ENCODE measurements around the gene HS6ST2. TPM values are rescaled to one million over a fixed set of nuclear protein-coding genes. Genes with fewer than 3 reads are reported as not detected.

The HS6ST2 gene
- total RNA-seq, 1 donor from 2014 or later, result 6.2 TPM

- Mint-ChIP-seq H3K9me3 (ENCODE audit: unreplicated experiment) (no peaks in the 10 kb centered on the region), H3K27ac (ENCODE audit: unreplicated experiment) (no peak overlapping the region), H3K27me3 (ENCODE audit: unreplicated experiment) (no peaks in the 10 kb centered on the region), H3K4me1 (ENCODE audit: unreplicated experiment) (peaks cover 2% of the 10 kb centered on the region), H3K36me3 (ENCODE audit: unreplicated experiment) (no peaks in the 10 kb centered on the region), H3K4me3 (ENCODE audit: unreplicated experiment) (no peak overlapping the region)
- no peak for DNase-seq (ENCODE audit: extremely low spot score, unreplicated experiment)
- TF ChIP-seq, protein P1, sequence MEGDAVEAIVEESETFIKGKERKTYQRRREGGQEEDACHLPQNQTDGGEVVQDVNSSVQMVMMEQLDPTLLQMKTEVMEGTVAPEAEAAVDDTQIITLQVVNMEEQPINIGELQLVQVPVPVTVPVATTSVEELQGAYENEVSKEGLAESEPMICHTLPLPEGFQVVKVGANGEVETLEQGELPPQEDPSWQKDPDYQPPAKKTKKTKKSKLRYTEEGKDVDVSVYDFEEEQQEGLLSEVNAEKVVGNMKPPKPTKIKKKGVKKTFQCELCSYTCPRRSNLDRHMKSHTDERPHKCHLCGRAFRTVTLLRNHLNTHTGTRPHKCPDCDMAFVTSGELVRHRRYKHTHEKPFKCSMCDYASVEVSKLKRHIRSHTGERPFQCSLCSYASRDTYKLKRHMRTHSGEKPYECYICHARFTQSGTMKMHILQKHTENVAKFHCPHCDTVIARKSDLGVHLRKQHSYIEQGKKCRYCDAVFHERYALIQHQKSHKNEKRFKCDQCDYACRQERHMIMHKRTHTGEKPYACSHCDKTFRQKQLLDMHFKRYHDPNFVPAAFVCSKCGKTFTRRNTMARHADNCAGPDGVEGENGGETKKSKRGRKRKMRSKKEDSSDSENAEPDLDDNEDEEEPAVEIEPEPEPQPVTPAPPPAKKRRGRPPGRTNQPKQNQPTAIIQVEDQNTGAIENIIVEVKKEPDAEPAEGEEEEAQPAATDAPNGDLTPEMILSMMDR (IDR thresholded peaks at IDR 0.05), result no peak
Observed at GRCh38 chrX:132668178-132668577, 290.3 kb downstream of the HS6ST2 start.

GRCh38 chrX:132665676-132666075 lies 292.8 kb downstream of the HS6ST2 start:
- H3K4me1 Mint-ChIP-seq (ENCODE audit: unreplicated experiment), result peaks cover 2% of the 10 kb centered on the region
- TF ChIP-seq, protein P1 (IDR thresholded peaks at IDR 0.05), result no peak
- H3K36me3 Mint-ChIP-seq (ENCODE audit: unreplicated experiment), result no peaks in the 10 kb centered on the region
- DNase-seq (ENCODE audit: extremely low spot score, unreplicated experiment), result no peak
- H3K27me3 Mint-ChIP-seq (ENCODE audit: unreplicated experiment), result no peaks in the 10 kb centered on the region
- no peak overlapping the region for H3K27ac Mint-ChIP-seq (ENCODE audit: unreplicated experiment)
- no peaks in the 10 kb centered on the region for H3K9me3 Mint-ChIP-seq (ENCODE audit: unreplicated experiment)
- H3K4me3 Mint-ChIP-seq (ENCODE audit: unreplicated experiment), result no peak overlapping the region

GRCh38 chrX:132664273-132664672 lies 294.2 kb downstream of the HS6ST2 start:
- H3K4me3 Mint-ChIP-seq (ENCODE audit: unreplicated experiment), result no peak overlapping the region
- no peaks in the 10 kb centered on the region for H3K36me3 Mint-ChIP-seq (ENCODE audit: unreplicated experiment)
- no peak for DNase-seq (ENCODE audit: extremely low spot score, unreplicated experiment)
- H3K27me3 Mint-ChIP-seq (ENCODE audit: unreplicated experiment), result no peaks in the 10 kb centered on the region
- H3K9me3 Mint-ChIP-seq (ENCODE audit: unreplicated experiment), result no peaks in the 10 kb centered on the region
- peaks cover 2% of the 10 kb centered on the region for H3K4me1 Mint-ChIP-seq (ENCODE audit: unreplicated experiment)
- H3K27ac Mint-ChIP-seq (ENCODE audit: unreplicated experiment), result no peak overlapping the region
- TF ChIP-seq, protein P1 (IDR thresholded peaks at IDR 0.05), result no peak

- no peaks in the 10 kb centered on the region for H3K36me3 Mint-ChIP-seq (ENCODE audit: unreplicated experiment)
- TF ChIP-seq, protein P1 (IDR thresholded peaks at IDR 0.05), result no peak
Observed at GRCh38 chrX:132662844-132663243, 295.6 kb downstream of the HS6ST2 start.

DNA sequence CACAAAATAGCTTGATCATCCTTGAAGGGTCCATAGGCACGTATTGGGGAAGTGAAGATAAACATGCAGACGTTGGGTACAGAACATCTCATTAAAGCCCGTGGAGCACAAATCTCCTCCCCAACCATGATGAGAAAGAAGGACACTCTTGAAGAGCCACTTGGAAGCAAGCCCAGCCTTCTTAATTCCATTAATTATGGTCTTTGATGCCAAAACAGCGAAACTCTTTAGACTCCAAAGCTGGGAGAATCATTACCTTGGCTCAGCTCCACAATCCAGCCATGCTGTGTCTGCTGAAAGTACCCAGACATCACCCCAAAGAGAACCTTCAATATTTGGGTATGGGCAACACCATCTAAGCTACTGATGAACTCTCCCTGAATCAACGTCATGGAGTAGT lies 300.6 kb downstream of the HS6ST2 start:
- Mint-ChIP-seq H3K4me1 (ENCODE audit: unreplicated experiment) (no peaks in the 10 kb centered on the region), H3K4me3 (ENCODE audit: unreplicated experiment) (no peak overlapping the region), H3K27ac (ENCODE audit: unreplicated experiment) (no peak overlapping the region), H3K27me3 (ENCODE audit: unreplicated experiment) (no peaks in the 10 kb centered on the region), H3K9me3 (ENCODE audit: unreplicated experiment) (no peaks in the 10 kb centered on the region), H3K36me3 (ENCODE audit: unreplicated experiment) (no peaks in the 10 kb centered on the region)
- no peak for DNase-seq (ENCODE audit: extremely low spot score, unreplicated experiment)
- TF ChIP-seq, protein P1 (IDR thresholded peaks at IDR 0.05), result no peak

More at GRCh38 chrX:132662844-132663243, 295.6 kb downstream of the HS6ST2 start:
- Mint-ChIP-seq H3K27ac (ENCODE audit: unreplicated experiment) (no peak overlapping the region), H3K4me1 (ENCODE audit: unreplicated experiment) (no peaks in the 10 kb centered on the region), H3K4me3 (ENCODE audit: unreplicated experiment) (no peak overlapping the region), H3K27me3 (ENCODE audit: unreplicated experiment) (no peaks in the 10 kb centered on the region), H3K9me3 (ENCODE audit: unreplicated experiment) (no peaks in the 10 kb centered on the region)
- no peak for DNase-seq (ENCODE audit: extremely low spot score, unreplicated experiment)
